ENCODE data around the gene TBX19. TPM values are rescaled to one million over a fixed set of nuclear protein-coding genes. Genes with fewer than 3 reads are reported as not detected.

TBX19 gene
- total RNA-seq, 1 donor from 2014 or later: 1.1 TPM

DNA sequence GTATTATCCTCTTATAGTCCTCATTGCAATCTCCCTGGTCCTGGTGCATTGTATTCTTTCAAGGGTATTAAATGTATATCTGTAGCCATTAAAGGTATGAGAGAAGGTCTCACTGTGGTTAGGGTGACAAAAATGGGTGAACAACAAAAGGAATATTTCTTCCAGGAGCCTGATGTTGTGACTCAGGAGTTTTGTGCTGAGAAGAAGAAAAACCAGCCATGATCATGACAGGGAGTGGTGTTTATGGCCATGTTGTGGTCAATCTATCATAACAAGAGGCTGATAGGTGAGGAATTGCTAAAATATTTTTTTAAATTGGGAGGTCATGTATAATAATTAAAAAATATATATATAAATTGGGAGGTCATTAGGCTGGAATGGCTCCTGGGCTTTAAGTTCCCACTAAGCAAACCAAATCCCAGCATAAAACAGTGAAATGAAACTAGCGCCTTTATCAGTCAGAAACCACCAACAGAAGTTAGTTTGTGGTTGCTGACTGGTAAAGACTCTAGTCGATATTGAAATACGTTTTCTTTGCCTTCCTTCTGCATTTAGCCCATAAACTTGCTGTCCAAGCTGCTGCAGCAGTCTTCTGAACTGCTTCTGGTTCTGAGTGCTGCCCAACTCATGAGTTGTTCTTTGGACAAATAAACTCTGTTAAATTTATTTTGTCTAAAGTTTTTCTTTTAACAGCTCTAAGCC lies 60.3 kb downstream of the TBX19 start:
- peaks cover 2% of the 10 kb centered on the region for H3K9me3 Mint-ChIP-seq (ENCODE audit: unreplicated experiment)
- peaks cover 4% of the 10 kb centered on the region for H3K36me3 Mint-ChIP-seq (ENCODE audit: low read depth, unreplicated experiment)
- no peak for FAIRE-seq
- Histone ChIP-seq H3K36me3 (ENCODE audit: insufficient read depth, low read length) (no peaks in the 10 kb centered on the region), H4K20me1 (ENCODE audit: insufficient read depth, low read length) (no peaks in the 10 kb centered on the region), H3K79me2 (ENCODE audit: insufficient read depth, low read length) (no peaks in the 10 kb centered on the region), H3K4me2 (ENCODE audit: low read length) (no peak overlapping the region), H3K9ac (ENCODE audit: low read length) (no peak overlapping the region), H3K9me3 (ENCODE audit: insufficient read depth, low read depth, low read length) (no peaks in the 10 kb centered on the region), H3K27me3 (ENCODE audit: insufficient read depth, low read length) (peaks cover 2% of the 10 kb centered on the region), H3K27ac (ENCODE audit: low read depth, low read length) (no peak overlapping the region), H2AFZ (ENCODE audit: low read depth, low read length) (no peak overlapping the region), H3K4me3 (ENCODE audit: insufficient read depth, low read depth, low read length) (no peak overlapping the region), H3K4me1 (ENCODE audit: insufficient read depth, low read length) (peaks cover 3% of the 10 kb centered on the region)
- H3K4me3 Mint-ChIP-seq (ENCODE audit: unreplicated experiment): no peak overlapping the region
- DNase-seq (ENCODE audit: low read depth): no peak
- H3K27ac Mint-ChIP-seq (ENCODE audit: unreplicated experiment): no peak overlapping the region
- H3K4me1 Mint-ChIP-seq (ENCODE audit: low read depth, unreplicated experiment): no peaks in the 10 kb centered on the region
- TF ChIP-seq EZH2 (IDR thresholded peaks at IDR 0.05; ENCODE audit: insufficient read depth, low read length): no peak
- TF ChIP-seq, protein P1, sequence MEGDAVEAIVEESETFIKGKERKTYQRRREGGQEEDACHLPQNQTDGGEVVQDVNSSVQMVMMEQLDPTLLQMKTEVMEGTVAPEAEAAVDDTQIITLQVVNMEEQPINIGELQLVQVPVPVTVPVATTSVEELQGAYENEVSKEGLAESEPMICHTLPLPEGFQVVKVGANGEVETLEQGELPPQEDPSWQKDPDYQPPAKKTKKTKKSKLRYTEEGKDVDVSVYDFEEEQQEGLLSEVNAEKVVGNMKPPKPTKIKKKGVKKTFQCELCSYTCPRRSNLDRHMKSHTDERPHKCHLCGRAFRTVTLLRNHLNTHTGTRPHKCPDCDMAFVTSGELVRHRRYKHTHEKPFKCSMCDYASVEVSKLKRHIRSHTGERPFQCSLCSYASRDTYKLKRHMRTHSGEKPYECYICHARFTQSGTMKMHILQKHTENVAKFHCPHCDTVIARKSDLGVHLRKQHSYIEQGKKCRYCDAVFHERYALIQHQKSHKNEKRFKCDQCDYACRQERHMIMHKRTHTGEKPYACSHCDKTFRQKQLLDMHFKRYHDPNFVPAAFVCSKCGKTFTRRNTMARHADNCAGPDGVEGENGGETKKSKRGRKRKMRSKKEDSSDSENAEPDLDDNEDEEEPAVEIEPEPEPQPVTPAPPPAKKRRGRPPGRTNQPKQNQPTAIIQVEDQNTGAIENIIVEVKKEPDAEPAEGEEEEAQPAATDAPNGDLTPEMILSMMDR (IDR thresholded peaks at IDR 0.05; ENCODE audit: insufficient read depth, low read depth, low read length): no peak
- H3K27me3 Mint-ChIP-seq (ENCODE audit: low read depth, unreplicated experiment): peaks cover 7% of the 10 kb centered on the region

DNA sequence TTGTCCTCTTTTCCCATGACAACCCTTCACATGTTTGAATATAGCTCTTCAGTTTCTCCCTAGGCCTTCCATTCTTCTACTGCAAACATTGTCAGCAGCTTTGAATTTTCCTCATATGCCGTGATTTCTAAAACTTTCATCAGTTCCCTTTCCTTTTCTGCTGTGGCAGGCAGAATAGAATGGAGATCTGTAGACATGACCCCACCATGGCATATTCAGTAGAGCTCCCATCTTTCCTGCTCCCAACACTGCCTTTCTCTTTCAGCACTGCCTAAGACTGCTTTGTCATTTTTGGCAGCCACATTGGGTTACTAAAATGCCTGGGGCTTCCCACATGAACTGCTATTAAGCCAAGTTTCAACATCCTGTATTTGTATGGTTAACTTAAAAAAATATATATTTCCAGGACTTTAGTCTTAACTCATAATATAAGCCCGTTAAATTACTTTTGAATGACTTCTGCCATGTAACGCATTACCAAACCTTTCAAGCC lies 60.9 kb downstream of the TBX19 start:
- Histone ChIP-seq H3K27ac (ENCODE audit: low read depth, low read length) (no peak overlapping the region), H3K36me3 (ENCODE audit: insufficient read depth, low read length) (no peaks in the 10 kb centered on the region), H3K4me1 (ENCODE audit: insufficient read depth, low read length) (peaks cover 3% of the 10 kb centered on the region), H3K9ac (ENCODE audit: low read length) (no peak overlapping the region), H4K20me1 (ENCODE audit: insufficient read depth, low read length) (no peaks in the 10 kb centered on the region), H2AFZ (ENCODE audit: low read depth, low read length) (no peak overlapping the region), H3K4me3 (ENCODE audit: insufficient read depth, low read depth, low read length) (no peak overlapping the region), H3K27me3 (ENCODE audit: insufficient read depth, low read length) (peaks cover 2% of the 10 kb centered on the region), H3K79me2 (ENCODE audit: insufficient read depth, low read length) (no peaks in the 10 kb centered on the region), H3K9me3 (ENCODE audit: insufficient read depth, low read depth, low read length) (no peaks in the 10 kb centered on the region), H3K4me2 (ENCODE audit: low read length) (no peak overlapping the region)
- DNase-seq (ENCODE audit: low read depth) (peak; percentile 63), FAIRE-seq (no peak)
- Mint-ChIP-seq H3K36me3 (ENCODE audit: low read depth, unreplicated experiment) (peaks cover 4% of the 10 kb centered on the region), H3K9me3 (ENCODE audit: unreplicated experiment) (peaks cover 2% of the 10 kb centered on the region), H3K4me3 (ENCODE audit: unreplicated experiment) (no peak overlapping the region), H3K27me3 (ENCODE audit: low read depth, unreplicated experiment) (peaks cover 7% of the 10 kb centered on the region), H3K27ac (ENCODE audit: unreplicated experiment) (no peak overlapping the region), H3K4me1 (ENCODE audit: low read depth, unreplicated experiment) (no peaks in the 10 kb centered on the region)
- TF ChIP-seq, protein P1 (IDR thresholded peaks at IDR 0.05; ENCODE audit: insufficient read depth, low read depth, low read length): no peak
- no peak for TF ChIP-seq EZH2 (IDR thresholded peaks at IDR 0.05; ENCODE audit: insufficient read depth, low read length)
